Measurements from ENCODE around the gene NUP155. TPM values are rescaled to one million over a fixed set of nuclear protein-coding genes. Genes with fewer than 3 reads are reported as not detected.
"Not testable (repeated sequence)": the region's sequence is repeated elsewhere in the genome, so short reads cannot be mapped to it uniquely, and the experiment has no call there.

NUP155 gene
- total and polyA plus RNA-seq, 2 experiments from 2014 or later, result 24.3 to 94.6 TPM

GRCh38 chr5:37391591-37391990, 20.7 kb upstream of the NUP155 start (continued):
- no peak for TF ChIP-seq ZNF462 (CRISPR knock-in tag; IDR thresholded peaks at IDR 0.05)

GRCh38 chr5:37379100-37379628, 8.3 kb upstream of the NUP155 start, which contains the start of gene WDR70:
TSS of gene WDR70 (plus strand) at chr5:37379318. CDS start at chr5:37379368, 50 bp downstream.
- H3K27ac Mint-ChIP-seq; H3K36me3 Mint-ChIP-seq (ENCODE audit: low read depth); H3K4me1 ChIP-seq (ENCODE audit: insufficient read depth); H3K9me3 Mint-ChIP-seq; H3K27ac ChIP-seq (ENCODE audit: low read depth); H3K36me3 ChIP-seq (ENCODE audit: insufficient read depth); H3K27me3 Mint-ChIP-seq (ENCODE audit: insufficient read depth, low read depth, poor library complexity); H3F3A ChIP-seq (replicated peaks; ENCODE audit: low read depth); H3K9me2 ChIP-seq (ENCODE audit: insufficient read depth); H3K27me3 ChIP-seq (ENCODE audit: insufficient read depth); H4K20me1 ChIP-seq (replicated peaks; ENCODE audit: insufficient read depth); H3K4me1 Mint-ChIP-seq; H3K79me2 ChIP-seq (replicated peaks; ENCODE audit: insufficient read depth): not testable (repeated sequence)
- Histone ChIP-seq H3K4me2 (peak within 1 kb of the TSS; percentile 82), H2AFZ (peak within 1 kb of the TSS; percentile 66; the same call in 1 of the 2 replicates), H3K4me3 (peak within 1 kb of the TSS; percentile 85)
- TF ChIP-seq, protein P1, sequence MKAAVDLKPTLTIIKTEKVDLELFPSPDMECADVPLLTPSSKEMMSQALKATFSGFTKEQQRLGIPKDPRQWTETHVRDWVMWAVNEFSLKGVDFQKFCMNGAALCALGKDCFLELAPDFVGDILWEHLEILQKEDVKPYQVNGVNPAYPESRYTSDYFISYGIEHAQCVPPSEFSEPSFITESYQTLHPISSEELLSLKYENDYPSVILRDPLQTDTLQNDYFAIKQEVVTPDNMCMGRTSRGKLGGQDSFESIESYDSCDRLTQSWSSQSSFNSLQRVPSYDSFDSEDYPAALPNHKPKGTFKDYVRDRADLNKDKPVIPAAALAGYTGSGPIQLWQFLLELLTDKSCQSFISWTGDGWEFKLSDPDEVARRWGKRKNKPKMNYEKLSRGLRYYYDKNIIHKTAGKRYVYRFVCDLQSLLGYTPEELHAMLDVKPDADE (IDR thresholded peaks at IDR 0.05), result peak; percentile 84
- TF ChIP-seq CREB1 (CRISPR knock-in tag; IDR thresholded peaks at IDR 0.05; ENCODE audit: low read depth), result peak; percentile 62
- peak; percentile 82 for TF ChIP-seq POLR2AphosphoS5 (IDR thresholded peaks at IDR 0.05; ENCODE audit: low read depth)
- TF ChIP-seq, protein P2, sequence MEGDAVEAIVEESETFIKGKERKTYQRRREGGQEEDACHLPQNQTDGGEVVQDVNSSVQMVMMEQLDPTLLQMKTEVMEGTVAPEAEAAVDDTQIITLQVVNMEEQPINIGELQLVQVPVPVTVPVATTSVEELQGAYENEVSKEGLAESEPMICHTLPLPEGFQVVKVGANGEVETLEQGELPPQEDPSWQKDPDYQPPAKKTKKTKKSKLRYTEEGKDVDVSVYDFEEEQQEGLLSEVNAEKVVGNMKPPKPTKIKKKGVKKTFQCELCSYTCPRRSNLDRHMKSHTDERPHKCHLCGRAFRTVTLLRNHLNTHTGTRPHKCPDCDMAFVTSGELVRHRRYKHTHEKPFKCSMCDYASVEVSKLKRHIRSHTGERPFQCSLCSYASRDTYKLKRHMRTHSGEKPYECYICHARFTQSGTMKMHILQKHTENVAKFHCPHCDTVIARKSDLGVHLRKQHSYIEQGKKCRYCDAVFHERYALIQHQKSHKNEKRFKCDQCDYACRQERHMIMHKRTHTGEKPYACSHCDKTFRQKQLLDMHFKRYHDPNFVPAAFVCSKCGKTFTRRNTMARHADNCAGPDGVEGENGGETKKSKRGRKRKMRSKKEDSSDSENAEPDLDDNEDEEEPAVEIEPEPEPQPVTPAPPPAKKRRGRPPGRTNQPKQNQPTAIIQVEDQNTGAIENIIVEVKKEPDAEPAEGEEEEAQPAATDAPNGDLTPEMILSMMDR (conservative IDR thresholded peaks at IDR 0.05; ENCODE audit: low read depth in 2 of 2), result peak; percentile 45 to 81
- H3K4me3 Mint-ChIP-seq, result peak within 1 kb of the TSS; percentile 90
- ATAC-seq (peak; percentile 99), DNase-seq (ENCODE audit: low spot score) (peak; percentile 93)

GRCh38 chr5:37378066-37378465, 7.2 kb upstream of the NUP155 start:
- not testable (repeated sequence) for ATAC-seq; DNase-seq (ENCODE audit: low spot score); H3K27ac Mint-ChIP-seq; H3K9me2 ChIP-seq (ENCODE audit: insufficient read depth); H4K20me1 ChIP-seq (replicated peaks; ENCODE audit: insufficient read depth); H3K4me3 Mint-ChIP-seq; H3K79me2 ChIP-seq (replicated peaks; ENCODE audit: insufficient read depth); H3F3A ChIP-seq (replicated peaks; ENCODE audit: low read depth); H3K4me1 Mint-ChIP-seq; H3K4me2 ChIP-seq; H3K4me3 ChIP-seq; H3K36me3 ChIP-seq (ENCODE audit: insufficient read depth); H3K27ac ChIP-seq (ENCODE audit: low read depth); H3K9me3 Mint-ChIP-seq; H2AFZ ChIP-seq; H3K27me3 ChIP-seq (ENCODE audit: insufficient read depth); H3K4me1 ChIP-seq (ENCODE audit: insufficient read depth); H3K36me3 Mint-ChIP-seq (ENCODE audit: low read depth); H3K27me3 Mint-ChIP-seq (ENCODE audit: insufficient read depth, low read depth, poor library complexity)

All from GM23338 (cell line).